Measurements from ENCODE around the gene BACE2.

BACE2 gene

DNA sequence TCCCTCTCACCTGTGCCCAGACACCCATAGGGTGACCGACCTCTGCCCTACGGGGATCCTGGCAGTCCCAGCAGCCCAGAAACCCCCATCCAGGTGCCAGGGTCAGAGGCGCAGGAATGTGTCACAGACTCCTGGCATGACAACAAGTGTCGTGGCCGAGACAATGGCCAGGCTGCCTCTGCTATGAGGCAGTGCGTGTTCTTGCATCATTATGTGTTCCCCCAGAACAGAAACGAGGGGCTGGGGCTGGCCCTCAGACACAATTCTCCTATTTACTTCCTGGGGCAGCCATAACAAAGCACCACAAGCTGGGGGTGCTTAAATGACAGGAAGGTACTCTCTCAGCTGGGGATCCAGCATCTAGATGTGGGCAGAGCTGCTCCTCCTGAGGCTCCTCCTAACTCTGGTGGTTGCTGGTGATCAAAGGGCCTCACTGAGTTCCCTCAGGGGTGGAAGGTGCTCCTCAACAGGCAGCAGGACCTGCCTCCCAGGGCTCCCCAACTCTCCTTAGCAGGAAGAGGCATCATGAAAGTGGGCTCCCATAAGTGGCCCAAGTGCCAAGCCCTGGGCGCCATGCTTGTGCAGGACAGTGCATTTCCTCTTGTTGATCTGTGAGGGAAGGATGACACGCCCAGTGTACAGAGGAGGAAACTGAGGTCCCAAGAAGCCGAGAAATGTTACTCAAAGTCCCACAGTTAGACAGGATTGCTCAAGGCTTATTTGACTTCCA is 24.2 kb upstream of the BACE2 start:
- ChIA-PET CTCF (no interaction called here), POLR2A (no interaction called here)
- TF ChIP-seq, protein P1, sequence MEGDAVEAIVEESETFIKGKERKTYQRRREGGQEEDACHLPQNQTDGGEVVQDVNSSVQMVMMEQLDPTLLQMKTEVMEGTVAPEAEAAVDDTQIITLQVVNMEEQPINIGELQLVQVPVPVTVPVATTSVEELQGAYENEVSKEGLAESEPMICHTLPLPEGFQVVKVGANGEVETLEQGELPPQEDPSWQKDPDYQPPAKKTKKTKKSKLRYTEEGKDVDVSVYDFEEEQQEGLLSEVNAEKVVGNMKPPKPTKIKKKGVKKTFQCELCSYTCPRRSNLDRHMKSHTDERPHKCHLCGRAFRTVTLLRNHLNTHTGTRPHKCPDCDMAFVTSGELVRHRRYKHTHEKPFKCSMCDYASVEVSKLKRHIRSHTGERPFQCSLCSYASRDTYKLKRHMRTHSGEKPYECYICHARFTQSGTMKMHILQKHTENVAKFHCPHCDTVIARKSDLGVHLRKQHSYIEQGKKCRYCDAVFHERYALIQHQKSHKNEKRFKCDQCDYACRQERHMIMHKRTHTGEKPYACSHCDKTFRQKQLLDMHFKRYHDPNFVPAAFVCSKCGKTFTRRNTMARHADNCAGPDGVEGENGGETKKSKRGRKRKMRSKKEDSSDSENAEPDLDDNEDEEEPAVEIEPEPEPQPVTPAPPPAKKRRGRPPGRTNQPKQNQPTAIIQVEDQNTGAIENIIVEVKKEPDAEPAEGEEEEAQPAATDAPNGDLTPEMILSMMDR (IDR thresholded peaks at IDR 0.05; ENCODE audit: insufficient read depth, low read length, missing control alignments): no peak

DNA sequence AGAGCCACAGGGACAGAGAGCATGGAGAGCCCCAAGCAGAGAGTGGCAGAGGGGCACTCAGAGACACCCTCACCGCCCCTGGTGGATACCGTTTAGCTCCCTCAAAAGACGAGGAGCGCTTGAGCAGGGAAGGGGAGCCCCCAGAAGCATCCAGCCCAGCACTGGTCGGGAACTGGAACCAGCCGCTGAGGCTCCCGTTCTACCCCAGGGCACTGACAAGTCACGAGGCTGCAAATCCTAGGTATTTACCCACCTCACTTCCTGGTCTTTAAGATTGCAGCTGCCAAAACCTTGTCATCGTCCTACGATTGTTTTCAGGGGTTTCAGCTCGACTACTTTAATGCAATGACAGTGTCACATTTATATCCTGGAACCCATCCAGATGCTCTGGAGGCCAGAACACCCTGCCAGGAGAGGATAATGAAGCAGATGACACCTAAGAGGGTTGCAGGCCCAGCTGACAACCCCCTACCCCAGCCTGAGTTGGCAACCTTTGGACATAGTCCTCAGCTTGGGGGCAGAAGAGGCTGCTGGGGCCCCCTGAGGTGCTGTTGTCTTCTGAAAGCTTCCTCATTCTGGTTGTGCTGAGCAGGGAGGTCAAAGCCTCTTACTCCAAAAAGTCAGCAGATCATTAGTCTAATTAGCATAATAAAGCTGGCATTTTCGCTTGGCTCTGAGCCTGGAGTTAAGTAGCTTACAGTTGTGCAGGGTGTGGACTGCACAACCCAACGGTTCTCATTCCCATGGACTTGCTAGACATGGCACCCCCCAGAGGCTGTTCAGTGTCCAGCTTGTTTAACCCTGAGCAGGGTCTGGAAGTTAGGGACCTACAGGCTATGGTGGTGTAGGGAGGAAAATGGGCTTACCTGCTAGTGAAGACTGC is 20.6 kb upstream of the BACE2 start:
- ChIA-PET CTCF (interaction anchor here (1.1 to 1.8 kb wide), 4 partner anchors 13 to 136 kb away, joined by 3 to 15 read pairs (median 3); no protein-coding TSS in a partner anchor), POLR2A (no interaction called here)
- no peak overlapping the region for H3K4me3 ChIP-seq (ENCODE audit: low read depth, low read length)
- TF ChIP-seq, protein P1 (IDR thresholded peaks at IDR 0.05; ENCODE audit: insufficient read depth, low read length, missing control alignments): no peak
- no peak for DNase-seq (ENCODE audit: low read depth, low spot score)

More for the DNA sequence above, 24.2 kb upstream of the BACE2 start:
- no peak overlapping the region for H3K4me3 ChIP-seq (ENCODE audit: low read depth, low read length)
- no peak for DNase-seq (ENCODE audit: low read depth, low spot score)

DNA sequence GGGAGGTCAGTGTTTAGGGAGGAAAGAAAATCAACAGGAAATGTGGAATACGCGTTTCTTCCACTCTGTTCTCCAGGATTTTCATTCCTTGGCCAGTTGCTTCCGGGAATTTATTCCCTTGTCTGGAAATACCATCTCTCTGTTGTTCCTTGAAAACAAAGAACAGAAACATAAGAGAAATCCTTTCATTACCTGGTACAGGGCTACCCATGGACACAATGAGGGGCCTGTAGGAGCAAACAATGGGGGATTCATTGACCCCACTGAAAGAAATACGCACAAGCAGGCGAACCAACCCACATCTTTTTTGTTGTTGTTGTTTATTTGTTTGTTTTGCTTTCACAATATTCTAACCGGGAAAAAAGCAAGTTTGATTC is 20.0 kb upstream of the BACE2 start:
- TF ChIP-seq, protein P1 (IDR thresholded peaks at IDR 0.05; ENCODE audit: insufficient read depth, low read length, missing control alignments): no peak
- H3K4me3 ChIP-seq (ENCODE audit: low read depth, low read length): no peak overlapping the region
- POLR2A ChIA-PET: no interaction called here
- CTCF ChIA-PET: interaction anchor here (1.2 to 1.3 kb wide), 2 partner anchors 19 to 135 kb away, joined by 3 read pairs; no protein-coding TSS in a partner anchor
- no peak for DNase-seq (ENCODE audit: low read depth, low spot score)

DNA sequence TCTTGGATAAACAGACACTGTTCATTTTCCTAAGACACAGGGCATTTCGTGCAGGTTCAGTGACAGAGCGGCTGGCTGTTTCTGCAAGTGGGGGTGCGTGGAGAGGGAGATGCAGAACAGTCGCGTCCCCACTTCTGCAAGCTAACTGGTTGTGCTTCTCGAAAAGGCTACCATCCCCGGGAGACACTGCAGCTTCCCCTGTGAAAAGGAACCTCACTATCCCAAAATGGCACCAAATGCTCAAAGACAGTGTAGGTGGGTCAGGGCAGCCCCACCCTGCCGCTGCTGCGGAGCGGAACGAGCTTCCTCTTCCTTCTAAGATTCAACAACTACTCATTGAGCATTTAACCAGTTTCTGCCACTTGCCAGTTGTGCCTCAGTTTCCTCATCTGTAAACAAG is 19.2 kb upstream of the BACE2 start:
- TF ChIP-seq, protein P1 (IDR thresholded peaks at IDR 0.05; ENCODE audit: insufficient read depth, low read length, missing control alignments): no peak
- CTCF ChIA-PET: interaction anchor here (1.1 kb wide), 1 partner anchor 20 kb away, joined by 3 read pairs; no protein-coding TSS in a partner anchor
- POLR2A ChIA-PET: no interaction called here

DNA sequence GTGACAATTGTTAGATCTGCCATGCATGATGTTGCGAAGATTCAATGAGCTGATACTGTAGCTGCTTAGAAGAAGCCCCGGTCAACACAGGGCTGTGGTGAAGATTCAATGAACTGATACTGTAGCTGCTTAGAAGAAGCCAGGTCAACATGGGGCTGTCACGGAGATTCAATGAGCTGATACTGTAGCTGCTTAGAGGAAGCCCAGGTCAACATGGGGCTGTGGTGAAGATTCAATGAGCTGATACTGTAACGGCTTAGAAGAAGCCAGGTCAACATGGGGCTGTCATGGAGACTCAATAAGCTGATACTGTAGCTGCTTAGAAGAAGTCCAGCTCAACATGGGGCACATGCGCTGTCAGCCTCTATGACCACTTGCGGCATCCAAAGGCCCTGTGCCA is 18.8 kb upstream of the BACE2 start:
- CTCF ChIA-PET: interaction anchor here (1.1 kb wide), 1 partner anchor 20 kb away, joined by 3 read pairs; no protein-coding TSS in a partner anchor

More for the DNA sequence above, 19.2 kb upstream of the BACE2 start:
- H3K4me3 ChIP-seq (ENCODE audit: low read depth, low read length): no peak overlapping the region
- DNase-seq (ENCODE audit: low read depth, low spot score): no peak

More for the DNA sequence above, 18.8 kb upstream of the BACE2 start:
- TF ChIP-seq, protein P1 (IDR thresholded peaks at IDR 0.05; ENCODE audit: insufficient read depth, low read length, missing control alignments): no peak
- POLR2A ChIA-PET: no interaction called here
- DNase-seq (ENCODE audit: low read depth, low spot score): no peak
- H3K4me3 ChIP-seq (ENCODE audit: low read depth, low read length): no peak overlapping the region
